Measurements from ENCODE around the gene MUTYH.

DNA sequence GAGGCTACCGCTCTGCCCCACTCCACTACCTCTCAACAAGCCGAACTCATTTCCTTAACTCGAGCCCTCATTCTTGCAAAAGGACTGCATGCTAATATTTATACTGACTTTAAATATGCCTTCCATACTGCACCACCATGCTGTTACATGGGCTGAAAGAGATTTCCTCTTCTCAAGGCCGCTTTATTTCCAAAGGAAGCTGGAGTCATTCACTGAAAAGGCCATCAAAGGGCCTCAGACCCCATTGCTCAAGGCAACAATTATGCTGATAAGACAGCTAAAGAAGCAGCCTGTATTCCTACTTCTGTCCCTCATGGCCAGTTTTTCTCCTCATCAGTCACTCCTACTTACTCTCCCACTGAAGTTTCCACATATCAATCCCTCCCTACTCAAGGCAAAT lies 20.5 kb downstream of the MUTYH start:
- TF ChIP-seq TAF1 (IDR thresholded peaks at IDR 0.05; ENCODE audit: low read depth) = no peak
- TF ChIP-seq EP300 (IDR thresholded peaks at IDR 0.05; ENCODE audit: borderline replicate concordance) = no peak
- no peak for TF ChIP-seq RAD21 (IDR thresholded peaks at IDR 0.05; ENCODE audit: low read depth)
- no peak for TF ChIP-seq FOXM1 (IDR thresholded peaks at IDR 0.05; ENCODE audit: borderline replicate concordance, low read depth)
- no peak for TF ChIP-seq YY1 (IDR thresholded peaks at IDR 0.05; ENCODE audit: low read depth)
- TF ChIP-seq CREB1 (IDR thresholded peaks at IDR 0.05; ENCODE audit: low read depth) = no peak
- TF ChIP-seq MAX (IDR thresholded peaks at IDR 0.05) = no peak
- no peak for TF ChIP-seq EGR1 (IDR thresholded peaks at IDR 0.05)
- TF ChIP-seq, protein P1, sequence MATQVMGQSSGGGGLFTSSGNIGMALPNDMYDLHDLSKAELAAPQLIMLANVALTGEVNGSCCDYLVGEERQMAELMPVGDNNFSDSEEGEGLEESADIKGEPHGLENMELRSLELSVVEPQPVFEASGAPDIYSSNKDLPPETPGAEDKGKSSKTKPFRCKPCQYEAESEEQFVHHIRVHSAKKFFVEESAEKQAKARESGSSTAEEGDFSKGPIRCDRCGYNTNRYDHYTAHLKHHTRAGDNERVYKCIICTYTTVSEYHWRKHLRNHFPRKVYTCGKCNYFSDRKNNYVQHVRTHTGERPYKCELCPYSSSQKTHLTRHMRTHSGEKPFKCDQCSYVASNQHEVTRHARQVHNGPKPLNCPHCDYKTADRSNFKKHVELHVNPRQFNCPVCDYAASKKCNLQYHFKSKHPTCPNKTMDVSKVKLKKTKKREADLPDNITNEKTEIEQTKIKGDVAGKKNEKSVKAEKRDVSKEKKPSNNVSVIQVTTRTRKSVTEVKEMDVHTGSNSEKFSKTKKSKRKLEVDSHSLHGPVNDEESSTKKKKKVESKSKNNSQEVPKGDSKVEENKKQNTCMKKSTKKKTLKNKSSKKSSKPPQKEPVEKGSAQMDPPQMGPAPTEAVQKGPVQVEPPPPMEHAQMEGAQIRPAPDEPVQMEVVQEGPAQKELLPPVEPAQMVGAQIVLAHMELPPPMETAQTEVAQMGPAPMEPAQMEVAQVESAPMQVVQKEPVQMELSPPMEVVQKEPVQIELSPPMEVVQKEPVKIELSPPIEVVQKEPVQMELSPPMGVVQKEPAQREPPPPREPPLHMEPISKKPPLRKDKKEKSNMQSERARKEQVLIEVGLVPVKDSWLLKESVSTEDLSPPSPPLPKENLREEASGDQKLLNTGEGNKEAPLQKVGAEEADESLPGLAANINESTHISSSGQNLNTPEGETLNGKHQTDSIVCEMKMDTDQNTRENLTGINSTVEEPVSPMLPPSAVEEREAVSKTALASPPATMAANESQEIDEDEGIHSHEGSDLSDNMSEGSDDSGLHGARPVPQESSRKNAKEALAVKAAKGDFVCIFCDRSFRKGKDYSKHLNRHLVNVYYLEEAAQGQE (IDR thresholded peaks at IDR 0.05; ENCODE audit: low read depth) = no peak
